ENCODE results near the gene ERRFI1. TPM values are rescaled to one million over a fixed set of nuclear protein-coding genes. Genes with fewer than 3 reads are reported as not detected.

ERRFI1 gene
- total RNA-seq, 2 experiments from 2014 or later = 3.6 TPM

- intact Hi-C loops (cut with DNase I, micrococcal nuclease) = no loop called here
- ATAC-seq (ENCODE audit: poor library complexity) (no peak), DNase-seq (no peak)
- TF ChIP-seq, protein P1, sequence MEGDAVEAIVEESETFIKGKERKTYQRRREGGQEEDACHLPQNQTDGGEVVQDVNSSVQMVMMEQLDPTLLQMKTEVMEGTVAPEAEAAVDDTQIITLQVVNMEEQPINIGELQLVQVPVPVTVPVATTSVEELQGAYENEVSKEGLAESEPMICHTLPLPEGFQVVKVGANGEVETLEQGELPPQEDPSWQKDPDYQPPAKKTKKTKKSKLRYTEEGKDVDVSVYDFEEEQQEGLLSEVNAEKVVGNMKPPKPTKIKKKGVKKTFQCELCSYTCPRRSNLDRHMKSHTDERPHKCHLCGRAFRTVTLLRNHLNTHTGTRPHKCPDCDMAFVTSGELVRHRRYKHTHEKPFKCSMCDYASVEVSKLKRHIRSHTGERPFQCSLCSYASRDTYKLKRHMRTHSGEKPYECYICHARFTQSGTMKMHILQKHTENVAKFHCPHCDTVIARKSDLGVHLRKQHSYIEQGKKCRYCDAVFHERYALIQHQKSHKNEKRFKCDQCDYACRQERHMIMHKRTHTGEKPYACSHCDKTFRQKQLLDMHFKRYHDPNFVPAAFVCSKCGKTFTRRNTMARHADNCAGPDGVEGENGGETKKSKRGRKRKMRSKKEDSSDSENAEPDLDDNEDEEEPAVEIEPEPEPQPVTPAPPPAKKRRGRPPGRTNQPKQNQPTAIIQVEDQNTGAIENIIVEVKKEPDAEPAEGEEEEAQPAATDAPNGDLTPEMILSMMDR (IDR thresholded peaks at IDR 0.05) = no peak
- POLR2A ChIA-PET = no interaction called here
- H3K4me1 Mint-ChIP-seq (ENCODE audit: low read depth) = peaks cover 13% of the 10 kb centered on the region
- Histone ChIP-seq H3K27ac (ENCODE audit: low read depth in 1 of 2, low read length in 2 of 2) (no peak overlapping the region), H3K9me3 (ENCODE audit: control insufficient read depth in 1 of 2, insufficient read depth in 1 of 2, low read length in 2 of 2) (no peaks in the 10 kb centered on the region), H3K4me3 (ENCODE audit: low read length) (no peak overlapping the region), H3K4me1 (ENCODE audit: insufficient read depth, low read length) (peaks cover 13% of the 10 kb centered on the region), H3K36me3 (ENCODE audit: insufficient read depth, low read length) (no peaks in the 10 kb centered on the region), H3K27me3 (ENCODE audit: control insufficient read depth in 1 of 2, insufficient read depth in 2 of 2, low read length in 2 of 2) (peaks cover 7 to 19% of the 10 kb centered on the region in 2 experiments)
- peaks cover 40% of the 10 kb centered on the region for H3K27me3 Mint-ChIP-seq
- no peak overlapping the region for H3K27ac Mint-ChIP-seq
- no peaks in the 10 kb centered on the region for H3K36me3 Mint-ChIP-seq (ENCODE audit: low read depth)
- H3K9me3 Mint-ChIP-seq = no peaks in the 10 kb centered on the region
- CTCF ChIA-PET = interaction anchor here (1.3 kb wide), 2 partner anchors 11 to 291 kb away, joined by 3 read pairs; no protein-coding TSS in a partner anchor
- no peak overlapping the region for H3K4me3 Mint-ChIP-seq
These were observed 2.7 kb downstream of the ERRFI1 start for GRCh38 chr1:8023287-8023994.

- Mint-ChIP-seq H3K4me3 (no peak overlapping the region), H3K4me1 (ENCODE audit: low read depth) (peaks cover 13% of the 10 kb centered on the region), H3K36me3 (ENCODE audit: low read depth) (no peaks in the 10 kb centered on the region), H3K27ac (no peak overlapping the region), H3K27me3 (peaks cover 48% of the 10 kb centered on the region), H3K9me3 (no peaks in the 10 kb centered on the region)
- ATAC-seq (ENCODE audit: poor library complexity) (no peak), DNase-seq (no peak)
- peaks cover 7 to 20% of the 10 kb centered on the region in 2 experiments for H3K27me3 ChIP-seq (ENCODE audit: control insufficient read depth in 1 of 2, insufficient read depth in 2 of 2, low read length in 2 of 2)
- intact Hi-C loops (cut with DNase I, micrococcal nuclease) = no loop called here
- no peaks in the 10 kb centered on the region for H3K9me3 ChIP-seq (ENCODE audit: control insufficient read depth in 1 of 2, insufficient read depth in 1 of 2, low read length in 2 of 2)
- CTCF ChIA-PET = interaction anchor here (1.3 kb wide), 1 partner anchor 292 kb away, joined by 3 read pairs; no protein-coding TSS in a partner anchor
- no peak overlapping the region for H3K4me3 ChIP-seq (ENCODE audit: low read length)
- H3K36me3 ChIP-seq (ENCODE audit: insufficient read depth, low read length) = no peaks in the 10 kb centered on the region
- TF ChIP-seq, protein P1 (IDR thresholded peaks at IDR 0.05) = no peak
- H3K4me1 ChIP-seq (ENCODE audit: insufficient read depth, low read length) = peaks cover 13% of the 10 kb centered on the region
- POLR2A ChIA-PET = no interaction called here
- no peak overlapping the region for H3K27ac ChIP-seq (ENCODE audit: low read depth in 1 of 2, low read length in 2 of 2)
These were observed 3.5 kb downstream of the ERRFI1 start for GRCh38 chr1:8022395-8023286.

DNA sequence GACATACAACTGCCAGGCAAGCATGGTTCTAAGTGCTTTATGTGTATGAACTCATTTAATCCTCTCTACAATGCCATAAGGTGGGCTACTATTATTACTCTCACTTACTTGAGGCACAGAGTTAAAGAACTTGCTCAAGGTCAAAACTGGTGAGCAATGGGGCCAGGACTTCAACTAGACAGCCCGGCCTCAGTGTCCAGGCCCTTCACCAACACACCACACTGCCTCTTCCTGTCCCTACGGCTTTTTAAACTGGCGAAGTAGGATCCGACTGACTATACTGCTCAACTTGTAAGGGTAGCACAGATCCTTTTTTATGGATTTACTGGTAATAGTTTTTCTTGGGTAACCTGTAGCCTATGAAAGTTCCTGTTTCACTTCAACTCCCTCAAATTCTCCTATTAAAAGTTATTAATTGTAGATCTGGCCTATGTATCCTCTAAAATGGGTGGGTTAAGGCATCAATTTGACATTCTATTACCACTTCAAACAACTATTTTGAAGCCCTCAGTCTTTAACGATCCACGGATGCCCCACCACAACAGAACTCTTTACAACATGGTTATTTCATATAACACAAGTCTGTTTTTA is 4.3 kb downstream of the ERRFI1 start:
- Histone ChIP-seq H3K4me3 (ENCODE audit: low read length) (no peak overlapping the region), H3K4me1 (ENCODE audit: insufficient read depth, low read length) (peaks cover 12% of the 10 kb centered on the region), H3K27me3 (ENCODE audit: control insufficient read depth in 1 of 2, insufficient read depth in 2 of 2, low read length in 2 of 2) (peaks cover 7 to 24% of the 10 kb centered on the region in 2 experiments), H3K9me3 (ENCODE audit: control insufficient read depth in 1 of 2, insufficient read depth in 1 of 2, low read length in 2 of 2) (no peaks in the 10 kb centered on the region), H3K27ac (ENCODE audit: low read depth in 1 of 2, low read length in 2 of 2) (no peak overlapping the region), H3K36me3 (ENCODE audit: insufficient read depth, low read length) (no peaks in the 10 kb centered on the region)
- Mint-ChIP-seq H3K4me3 (no peak overlapping the region), H3K4me1 (ENCODE audit: low read depth) (peaks cover 10% of the 10 kb centered on the region), H3K27me3 (peaks cover 56% of the 10 kb centered on the region), H3K9me3 (no peaks in the 10 kb centered on the region), H3K27ac (no peak overlapping the region), H3K36me3 (ENCODE audit: low read depth) (no peaks in the 10 kb centered on the region)
- TF ChIP-seq, protein P1 (IDR thresholded peaks at IDR 0.05) = no peak
- ChIA-PET CTCF (no interaction called here), POLR2A (no interaction called here)
- DNase-seq (no peak), ATAC-seq (ENCODE audit: poor library complexity) (no peak)
- intact Hi-C loops (cut with DNase I, micrococcal nuclease) = no loop called here

All from CD4-positive, alpha-beta T cell (primary cell).